GM21786 (cell line): ENCODE results near the gene ZNF101.

Experiments
- ATAC-seq: cut with Tn5 transposase; IDR thresholded peaks from one replicate; pipeline ENCODE4 v1.9.1; 2021; ENCODE audit not compliant: unreplicated experiment

The ZNF101 gene

GRCh38 chr19:19637523-19638251, 31.0 kb upstream of the ZNF101 start:
- no peak for ATAC-seq

DNA sequence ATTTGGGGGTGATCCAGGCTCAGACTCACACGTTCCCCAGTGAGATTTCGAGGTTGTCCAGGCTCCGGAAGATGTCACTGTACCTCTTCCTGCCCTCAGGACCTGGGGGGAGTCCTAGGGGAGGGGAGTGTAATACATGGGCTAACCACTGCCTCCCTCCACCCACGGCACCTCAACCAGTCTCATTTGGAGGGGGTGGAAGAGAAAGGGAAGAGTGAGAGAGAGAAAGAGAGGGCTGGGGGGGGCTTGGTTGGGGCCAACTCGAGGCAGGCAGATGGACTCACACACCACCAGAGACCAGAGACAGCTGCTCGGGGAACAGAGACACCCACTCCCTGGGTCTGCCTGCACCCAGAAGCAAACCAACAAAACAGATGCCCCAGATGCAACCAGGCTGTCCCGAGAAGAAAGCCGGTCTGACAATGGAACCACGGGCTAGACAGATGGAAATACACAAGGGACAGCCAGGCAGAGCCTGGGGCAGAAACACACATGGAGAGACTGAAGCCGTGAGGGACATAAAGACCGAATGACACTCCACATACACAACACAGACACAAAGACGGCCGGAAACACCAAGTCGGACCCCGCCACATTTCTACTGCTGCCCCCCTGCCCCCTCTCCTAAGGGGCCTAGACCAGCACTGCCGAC, 26.0 kb upstream of the ZNF101 start:
- no peak for ATAC-seq

- ATAC-seq: peak; percentile 78
These were observed 25.2 kb upstream of the ZNF101 start, which contains the start of gene GMIP for GRCh38 chr19:19643158-19644053. Gene GMIP, minus strand, starts transcription at chr19:19643657. Its CDS starts 128 bp downstream, at chr19:19643529.

DNA sequence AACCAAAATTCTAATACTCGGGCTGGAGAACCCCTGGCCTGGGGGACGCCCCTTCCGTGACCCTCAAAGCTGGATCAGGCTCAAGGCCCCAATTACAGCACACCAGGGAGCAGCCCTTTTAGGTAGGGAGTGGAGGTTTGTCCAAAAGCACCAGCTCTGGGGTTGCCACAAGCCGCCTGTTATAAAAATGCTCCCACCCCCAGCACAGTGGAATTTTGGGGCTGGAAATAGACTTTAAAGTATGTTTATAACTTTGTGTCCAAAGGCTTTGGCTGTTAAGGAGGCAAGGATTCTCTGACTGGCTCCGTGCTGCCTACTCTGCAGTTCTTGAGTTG, 24.6 kb upstream of the ZNF101 start:
- ATAC-seq: no peak

DNA sequence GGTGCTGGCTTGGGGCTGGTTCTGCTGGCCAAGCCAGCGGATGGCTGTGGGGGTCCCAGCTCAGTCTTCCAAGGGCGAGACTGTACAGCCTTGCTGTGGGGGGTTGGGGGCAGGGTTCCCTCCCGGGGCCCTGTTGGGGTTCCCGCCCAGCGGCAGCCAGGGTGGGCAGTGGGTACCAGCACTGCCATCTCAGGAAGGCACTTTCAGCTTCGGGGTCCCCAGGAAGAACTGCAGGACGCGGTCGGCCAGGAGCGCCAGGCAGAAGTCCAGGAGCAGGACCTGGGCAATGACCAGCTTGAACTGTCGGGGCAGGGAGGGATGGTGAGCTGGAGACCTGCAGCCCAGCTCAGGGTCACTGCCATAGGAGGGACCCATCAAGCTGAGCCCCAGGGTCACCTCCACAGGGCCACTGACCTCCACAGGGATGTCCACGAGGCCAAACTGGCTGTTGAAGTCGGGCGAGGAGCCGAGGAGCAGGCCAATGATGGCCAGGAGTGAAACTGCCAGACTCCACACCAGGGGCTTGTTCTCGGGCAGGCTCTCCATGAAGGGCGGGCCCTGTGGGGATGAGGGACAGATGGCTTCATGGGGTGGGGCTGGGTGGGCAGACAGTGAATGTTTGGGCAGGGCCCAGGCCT, 23.3 kb upstream of the ZNF101 start:
- ATAC-seq: no peak

- no peak for ATAC-seq
These were observed 21.4 kb upstream of the ZNF101 start for GRCh38 chr19:19647037-19647835.

DNA sequence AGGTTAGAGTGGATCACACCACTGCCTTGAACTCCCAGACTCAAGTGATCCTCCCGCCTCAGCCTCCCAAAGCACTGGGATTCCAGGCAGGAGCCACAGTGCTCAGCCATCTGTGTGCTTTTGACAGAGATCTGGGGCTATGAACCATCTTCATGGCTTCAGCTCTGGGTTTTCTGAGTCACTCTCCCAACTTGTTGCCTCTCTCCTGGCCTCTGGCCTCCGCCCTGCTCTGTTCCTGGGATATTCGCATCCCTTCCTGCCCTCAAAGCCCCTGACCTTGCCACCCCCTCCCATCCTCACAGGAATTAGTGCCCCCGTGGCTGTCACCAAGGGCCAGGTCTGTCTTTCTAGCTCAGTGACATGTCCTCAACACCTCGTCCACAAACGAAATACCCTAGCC, 19.5 kb upstream of the ZNF101 start:
- ATAC-seq: no peak

GRCh38 chr19:19649580-19649995, 19.1 kb upstream of the ZNF101 start:
- ATAC-seq: no peak

DNA sequence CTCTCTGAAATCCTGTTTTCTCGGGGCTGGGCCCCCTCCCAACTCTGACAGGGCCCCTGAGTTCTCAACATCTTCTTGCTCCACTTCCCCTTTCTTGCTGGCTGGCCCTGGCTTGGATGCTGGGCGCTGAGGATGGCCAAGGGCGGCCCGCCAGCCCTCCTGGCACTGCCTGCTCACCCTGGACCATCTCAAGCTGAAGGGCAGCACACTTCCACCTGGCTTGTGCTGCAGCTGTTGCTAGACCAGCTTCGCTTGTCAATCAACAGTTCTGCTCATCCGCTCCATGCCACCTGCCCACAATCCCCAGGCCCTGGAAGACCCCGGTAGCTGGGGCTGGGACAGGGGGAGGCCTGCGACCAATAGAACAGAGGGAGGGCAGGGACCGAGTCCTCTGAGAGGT, 18.3 kb upstream of the ZNF101 start:
- ATAC-seq: no peak

- no peak for ATAC-seq
These were observed 17.6 kb upstream of the ZNF101 start for GRCh38 chr19:19651076-19651475.

- ATAC-seq: no peak
These were observed 15.9 kb upstream of the ZNF101 start for GRCh38 chr19:19652482-19653295.

GRCh38 chr19:19653597-19654147, 15.0 kb upstream of the ZNF101 start:
- no peak for ATAC-seq

GRCh38 chr19:19654441-19654840, 14.2 kb upstream of the ZNF101 start:
- ATAC-seq: no peak

DNA sequence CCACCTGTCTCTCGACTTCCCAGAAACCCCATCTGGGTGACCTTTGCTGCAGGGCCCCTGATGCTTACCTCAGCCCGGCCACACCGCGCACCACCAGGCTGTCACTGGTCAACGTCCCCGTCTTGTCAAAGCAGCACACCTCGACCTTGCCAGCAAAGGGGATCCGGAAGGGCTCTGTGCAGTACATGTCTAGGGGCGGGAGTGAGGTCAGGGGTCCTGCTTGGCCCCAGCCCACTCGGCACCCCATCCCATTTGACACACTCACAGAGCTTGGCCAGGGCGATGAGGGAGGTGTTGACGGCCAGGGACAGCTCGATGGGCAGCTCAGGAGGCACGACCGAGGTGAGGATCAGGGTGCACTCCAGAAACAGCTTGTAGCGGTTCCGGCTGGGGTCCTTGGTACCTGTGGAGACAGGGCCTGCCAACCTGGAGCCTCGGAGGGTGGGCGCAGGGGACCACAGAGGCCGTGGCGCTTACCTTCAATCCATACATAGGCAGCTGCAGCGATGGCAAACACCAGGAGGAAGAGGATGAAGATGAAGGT, 13.5 kb upstream of the ZNF101 start:
- ATAC-seq: no peak

DNA sequence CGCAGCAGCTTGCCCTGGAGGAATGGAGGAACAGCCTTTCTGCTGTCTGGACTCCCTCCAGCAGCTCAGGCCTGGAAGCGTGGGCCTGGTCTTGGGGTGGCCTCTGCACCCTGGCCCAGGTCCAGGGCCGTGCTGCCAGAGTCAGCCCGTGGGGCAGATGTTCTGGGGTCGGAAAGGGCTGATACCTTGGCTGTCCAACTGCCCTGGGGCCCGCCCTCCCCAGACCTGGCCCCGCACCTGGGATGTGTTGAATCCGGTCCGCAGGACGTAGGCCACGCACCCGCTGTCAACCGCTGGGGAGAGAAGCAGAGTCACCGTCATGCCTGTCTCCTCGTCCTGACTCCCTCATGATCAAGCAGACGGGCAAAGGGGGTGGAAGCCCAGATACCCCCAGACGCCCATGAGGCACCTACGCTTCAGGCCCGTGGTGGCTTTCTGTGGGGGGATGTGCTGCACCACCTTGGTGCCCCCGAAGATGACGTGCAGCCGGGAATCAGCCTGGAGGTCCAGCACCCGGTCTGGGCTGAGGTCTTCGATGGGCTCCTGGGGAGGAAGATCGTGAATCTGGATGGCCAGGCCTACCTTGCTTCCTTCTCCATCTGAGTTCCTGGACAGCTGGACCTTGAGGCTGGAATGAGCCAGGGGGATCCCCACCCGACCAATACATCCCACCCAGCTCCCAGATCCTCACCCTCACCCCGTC, 12.8 kb upstream of the ZNF101 start:
- ATAC-seq: no peak

DNA sequence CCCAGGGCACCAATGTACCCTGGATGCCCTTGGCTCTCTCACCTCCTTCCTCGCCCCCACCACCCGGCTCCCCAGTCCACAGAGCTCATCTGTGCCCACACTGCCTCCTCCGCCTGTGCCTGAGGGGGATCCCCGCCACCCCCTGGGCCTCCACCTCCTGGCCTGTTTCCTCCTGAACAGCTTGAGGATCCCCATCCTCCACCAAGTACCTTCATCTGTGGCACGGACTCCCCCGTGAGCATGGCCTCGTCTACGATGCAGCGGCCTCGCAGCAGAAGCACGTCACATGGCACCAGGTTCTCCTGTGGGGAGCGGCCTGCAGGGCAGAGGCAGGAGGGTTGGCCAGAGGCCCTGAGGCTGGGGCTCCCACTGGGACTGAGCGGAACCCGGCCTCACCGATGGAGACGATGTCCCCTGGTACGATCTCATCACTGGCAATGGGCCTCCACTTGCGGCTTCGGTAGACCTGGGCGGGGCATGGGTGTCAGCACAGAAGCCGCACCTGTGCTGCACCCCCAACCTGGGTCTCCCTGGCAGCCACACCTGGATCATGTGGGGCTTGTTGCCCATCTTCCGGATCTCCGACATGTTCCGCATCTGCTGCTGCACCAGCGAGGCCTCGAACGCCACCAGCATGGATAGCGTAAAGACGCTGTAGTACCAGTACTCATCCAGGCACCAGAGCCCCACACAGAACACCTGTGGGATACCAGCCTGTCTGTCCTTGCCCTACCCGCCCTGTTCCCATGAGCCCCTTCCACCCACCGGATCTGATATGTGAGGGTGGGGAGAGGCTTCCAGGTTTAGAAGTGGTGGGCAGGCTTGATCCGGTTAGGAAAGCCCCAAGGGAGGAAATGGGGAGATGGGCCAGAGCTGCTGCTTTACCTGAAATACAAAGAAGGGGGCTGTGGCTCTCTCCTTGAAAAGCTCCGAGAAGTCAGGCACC, 11.9 kb upstream of the ZNF101 start:
- no peak for ATAC-seq

DNA sequence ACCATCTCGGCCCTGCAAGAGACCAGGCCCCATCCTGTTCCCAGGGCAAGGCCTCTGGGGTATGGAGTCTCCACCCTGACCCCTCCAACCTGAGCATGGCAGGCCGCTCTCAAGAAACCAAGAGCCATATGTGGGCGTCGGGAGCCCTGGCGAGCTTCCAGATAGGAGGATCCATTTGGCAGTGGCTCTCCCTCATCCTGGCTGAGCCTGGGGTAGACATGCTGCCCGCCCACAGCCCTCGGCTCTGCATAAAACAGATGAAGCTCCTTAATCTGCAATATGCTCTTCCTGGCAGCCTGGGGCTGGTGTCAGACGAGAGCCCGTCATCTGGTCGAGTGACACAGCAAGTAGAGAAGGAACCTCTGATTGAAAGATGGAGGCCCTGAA, 11.2 kb upstream of the ZNF101 start:
- ATAC-seq: no peak
